NCI-H748 treated with DMSO at 0.1 percent for 48 hours (cell line): Measurements from ENCODE around the gene ARHGAP15.

ENCODE experiments used
- DNase-seq: peaks from one replicate; lab custom pipeline; 2025; lab: John Stamatoyannopoulos, UW

Gene ARHGAP15

DNA sequence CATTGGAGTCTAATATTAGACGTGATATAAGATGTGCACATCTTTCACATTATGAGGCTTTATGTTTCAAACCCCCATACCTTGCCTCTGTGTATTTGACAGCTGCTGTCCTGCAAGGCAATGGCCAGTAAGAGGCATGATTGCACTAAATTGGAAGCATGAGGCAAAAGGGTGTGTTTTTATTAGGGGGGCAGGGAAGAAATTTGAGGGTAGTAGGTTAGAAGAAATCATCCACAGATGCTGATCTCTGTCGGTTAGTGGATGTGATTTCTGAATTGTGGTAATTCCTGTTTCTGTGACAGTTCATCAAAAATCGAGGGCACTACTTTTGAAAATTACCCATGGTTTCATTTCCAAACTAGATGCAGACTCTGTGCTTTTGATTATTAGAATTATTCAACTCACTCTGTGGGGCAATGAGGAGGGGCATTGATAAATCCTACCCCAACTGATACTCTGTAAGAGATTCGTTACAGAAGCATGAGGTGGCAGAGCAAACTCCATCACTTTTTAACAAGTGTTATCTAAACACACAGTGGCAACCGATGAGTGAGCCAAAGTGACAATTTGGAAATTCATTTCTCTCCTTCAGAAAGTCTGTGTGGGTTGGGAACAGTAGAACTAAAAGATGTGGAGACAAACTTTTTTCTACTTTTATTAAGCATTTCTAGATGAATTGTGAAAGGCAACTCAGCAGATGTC is 453.0 kb downstream of the ARHGAP15 start:
- DNase-seq, result no peak

DNA sequence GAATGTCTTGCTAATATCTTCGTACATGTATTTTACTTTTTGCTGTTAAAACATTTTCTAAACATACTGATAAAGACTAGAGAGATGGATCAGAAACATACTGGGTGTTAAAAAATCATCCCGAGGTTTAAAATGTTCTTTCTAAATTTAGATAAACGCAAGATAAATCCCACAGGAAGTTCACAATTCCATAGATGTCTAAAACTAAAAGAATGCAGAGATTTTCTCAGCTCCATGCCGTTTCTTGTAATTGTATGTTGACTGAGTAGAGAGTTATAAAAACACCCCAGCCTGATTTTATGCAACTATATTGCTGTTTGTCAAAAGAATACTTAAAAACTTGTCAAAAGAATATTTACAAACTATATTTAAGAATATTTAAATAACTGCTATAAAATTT is 455.7 kb downstream of the ARHGAP15 start:
- no peak for DNase-seq

DNA sequence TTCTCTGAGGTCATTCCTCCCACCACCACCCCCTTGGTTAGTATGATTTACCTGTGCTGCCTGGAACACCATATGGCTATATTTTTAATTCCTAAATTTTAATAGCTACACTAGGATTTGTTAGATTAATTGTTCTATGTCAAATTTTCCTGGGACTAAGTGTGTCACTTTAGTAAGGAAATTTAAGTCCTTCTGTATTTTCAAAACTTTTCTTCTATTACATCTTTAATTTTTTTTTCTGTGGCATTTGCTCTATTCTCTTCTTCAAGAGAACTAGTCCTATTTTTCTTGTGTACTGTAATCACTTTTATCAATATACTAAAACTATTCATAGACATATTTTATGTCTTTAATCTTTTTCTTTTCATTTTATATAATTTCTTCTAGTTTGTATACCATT is 456.9 kb downstream of the ARHGAP15 start:
- DNase-seq, result no peak

DNA sequence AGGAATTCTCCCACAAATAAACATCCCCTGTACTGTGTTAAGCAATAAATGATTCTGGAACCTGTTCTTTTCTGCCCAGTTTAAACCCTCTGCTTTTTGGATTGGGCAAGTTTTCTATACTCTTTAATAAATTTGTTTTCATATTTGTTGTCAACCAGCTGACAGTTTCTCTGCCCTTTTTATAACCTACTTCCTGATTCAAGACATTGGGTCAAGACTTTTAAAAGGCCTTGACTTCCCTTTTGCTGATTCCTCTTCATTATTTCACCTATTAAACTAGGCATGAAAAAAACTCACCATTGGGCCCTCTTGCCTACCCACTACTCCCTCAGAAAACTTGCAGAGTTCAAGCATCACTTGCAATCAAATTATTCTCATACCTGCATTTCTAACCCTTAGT is 459.5 kb downstream of the ARHGAP15 start:
- no peak for DNase-seq

DNA sequence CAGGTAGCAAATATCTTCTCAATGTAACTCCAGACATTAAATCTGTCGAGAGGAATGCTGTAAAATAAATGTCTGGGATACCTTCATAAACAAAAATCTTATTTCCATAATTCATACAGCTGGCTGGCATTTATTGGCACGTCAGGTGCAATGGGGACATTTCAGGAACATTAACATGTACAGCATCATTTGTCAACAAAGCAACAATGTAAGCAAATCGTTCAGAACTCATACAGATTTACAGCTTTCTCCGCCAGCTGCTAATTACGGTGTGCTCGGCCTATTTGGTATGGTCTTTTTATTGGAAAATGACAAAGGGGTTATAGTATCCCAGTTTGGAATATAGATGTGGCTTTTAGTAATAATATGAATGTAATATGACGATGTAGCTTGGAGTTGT is 464.9 kb downstream of the ARHGAP15 start:
- no peak for DNase-seq

DNA sequence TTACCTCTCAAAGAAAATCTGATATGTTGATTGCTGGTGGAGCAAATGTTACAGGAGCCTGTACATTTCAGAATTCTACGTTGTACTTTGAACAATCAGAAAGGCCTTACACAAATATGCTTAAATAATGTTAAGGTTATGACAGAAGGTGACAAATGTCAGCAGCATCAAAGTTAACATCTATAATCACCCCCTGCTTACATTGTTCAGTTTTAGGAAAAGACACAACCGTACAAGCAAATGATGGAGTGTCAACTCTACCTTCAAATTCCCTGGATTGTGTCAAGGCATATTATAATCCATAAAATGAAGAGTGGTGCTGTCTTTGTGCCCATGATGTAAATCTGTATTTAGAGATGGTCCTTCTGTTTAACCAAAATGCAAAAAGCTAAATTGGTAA is 465.5 kb downstream of the ARHGAP15 start:
- DNase-seq, result no peak

DNA sequence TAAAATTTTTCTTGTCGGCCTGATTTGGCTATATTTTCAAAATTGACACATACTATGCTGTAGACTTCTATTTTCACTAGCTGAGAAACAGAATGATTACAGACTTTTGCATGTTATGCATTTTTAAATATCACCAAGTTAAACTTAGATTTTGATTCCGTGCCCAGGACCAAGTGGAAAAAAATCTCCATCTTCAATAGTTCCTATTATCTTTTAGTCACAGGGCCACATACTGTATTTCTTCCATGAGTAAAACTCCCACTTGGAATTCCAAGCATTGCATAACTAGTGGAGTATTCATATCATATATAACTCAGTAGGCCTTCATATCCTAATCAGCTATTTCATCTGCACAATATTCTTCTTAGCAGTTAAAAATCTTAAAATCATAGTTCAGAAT is 470.9 kb downstream of the ARHGAP15 start:
- DNase-seq, result no peak

DNA sequence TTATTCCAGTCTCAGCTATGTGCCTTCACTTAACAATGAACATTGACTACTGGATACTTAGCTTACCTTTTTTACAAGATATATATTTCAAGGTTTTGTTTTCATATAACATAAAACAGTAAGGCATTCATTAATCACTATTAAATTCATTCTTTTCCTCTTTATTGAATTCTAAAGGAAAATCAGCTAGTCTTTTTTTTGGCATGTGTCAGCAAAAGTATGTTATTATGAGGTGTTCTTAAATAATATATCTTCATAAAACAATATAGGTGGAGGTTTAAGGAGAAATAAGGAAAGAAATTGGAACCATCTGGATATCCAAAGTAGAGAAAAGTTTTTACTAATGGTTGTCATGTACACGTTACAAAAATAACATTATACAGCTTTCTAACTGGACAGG is 472.6 kb downstream of the ARHGAP15 start:
- no peak for DNase-seq

DNA sequence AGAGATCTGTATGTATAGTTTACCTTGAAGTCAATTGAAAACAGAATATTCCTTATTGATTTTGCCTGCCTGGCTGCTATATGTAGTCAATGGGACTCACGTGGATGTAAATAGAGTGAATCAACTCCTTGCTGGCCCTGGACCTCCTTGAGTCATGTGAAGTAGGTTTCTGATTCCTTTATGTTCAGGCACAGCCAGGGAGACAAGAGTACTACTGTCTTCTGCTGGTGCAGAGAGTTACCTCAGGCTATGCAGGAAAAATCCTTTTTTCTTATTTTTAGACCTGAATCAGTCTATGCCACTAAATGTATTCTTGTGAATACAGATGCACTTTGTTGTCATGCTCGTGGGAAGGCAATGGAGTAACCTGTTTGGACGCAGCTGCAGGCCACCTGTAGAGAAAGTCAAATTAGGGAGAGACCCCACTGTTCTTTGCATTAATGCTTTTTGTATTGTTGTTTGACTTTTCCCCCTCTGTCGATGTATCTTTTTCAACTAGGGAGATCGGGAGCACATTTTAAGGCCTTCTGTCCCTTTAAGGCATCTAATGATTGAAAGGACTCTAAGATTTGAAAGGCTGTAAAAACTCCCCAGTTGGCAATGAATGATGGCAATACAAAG is 473.9 kb downstream of the ARHGAP15 start:
- DNase-seq, result peak; percentile 39

DNA sequence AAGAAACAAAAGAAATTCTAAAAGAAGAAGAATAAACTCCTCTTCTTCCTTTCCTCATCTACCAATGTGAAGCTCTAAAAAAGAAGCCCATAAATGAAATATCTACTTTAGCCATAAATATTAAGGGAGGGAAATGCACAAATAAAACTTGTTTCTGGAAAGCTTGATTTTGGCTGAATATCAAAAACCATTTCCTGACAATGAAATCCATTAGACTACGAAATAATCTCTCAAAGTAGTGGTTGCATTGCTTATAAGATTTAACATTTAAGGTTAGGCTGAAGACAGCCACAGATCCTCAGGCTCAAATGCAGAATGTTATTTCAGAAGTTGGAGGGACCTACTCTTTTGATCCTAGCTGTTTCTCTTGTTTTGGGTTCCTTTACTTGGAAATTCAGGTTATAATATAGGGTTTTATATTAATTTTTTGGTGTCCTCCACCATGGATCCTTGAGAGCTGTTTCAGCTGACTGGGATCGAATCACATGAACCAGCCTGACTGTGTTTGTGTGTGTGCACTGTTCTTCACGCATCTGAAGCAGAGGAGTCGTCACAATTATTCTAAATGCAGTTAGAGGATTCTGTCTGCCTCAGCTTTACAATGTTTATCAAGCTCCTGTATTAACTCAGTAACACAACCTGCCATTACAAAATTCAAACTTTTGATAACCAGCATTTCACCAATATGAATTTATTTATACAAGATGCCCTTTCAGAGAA is 474.8 kb downstream of the ARHGAP15 start:
- no peak for DNase-seq

DNA sequence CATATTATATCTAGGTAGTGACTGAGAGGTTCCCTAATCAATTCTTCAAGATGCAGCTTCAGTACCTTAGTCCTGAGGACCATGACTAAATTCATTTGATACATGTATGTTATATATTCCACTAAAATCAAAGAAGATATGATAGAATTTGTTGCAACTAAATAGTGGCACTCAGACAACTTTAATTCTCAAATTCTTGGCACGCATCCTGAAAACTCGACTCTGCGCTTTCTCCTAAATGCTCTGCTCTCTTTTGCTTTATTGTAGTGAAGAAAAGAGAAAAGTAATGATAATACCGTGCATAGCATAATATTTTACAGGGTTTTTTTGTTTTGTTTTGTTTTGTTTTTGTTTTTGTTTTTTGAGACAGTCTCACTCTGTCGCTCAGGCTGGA is 475.3 kb downstream of the ARHGAP15 start:
- DNase-seq, result no peak

DNA sequence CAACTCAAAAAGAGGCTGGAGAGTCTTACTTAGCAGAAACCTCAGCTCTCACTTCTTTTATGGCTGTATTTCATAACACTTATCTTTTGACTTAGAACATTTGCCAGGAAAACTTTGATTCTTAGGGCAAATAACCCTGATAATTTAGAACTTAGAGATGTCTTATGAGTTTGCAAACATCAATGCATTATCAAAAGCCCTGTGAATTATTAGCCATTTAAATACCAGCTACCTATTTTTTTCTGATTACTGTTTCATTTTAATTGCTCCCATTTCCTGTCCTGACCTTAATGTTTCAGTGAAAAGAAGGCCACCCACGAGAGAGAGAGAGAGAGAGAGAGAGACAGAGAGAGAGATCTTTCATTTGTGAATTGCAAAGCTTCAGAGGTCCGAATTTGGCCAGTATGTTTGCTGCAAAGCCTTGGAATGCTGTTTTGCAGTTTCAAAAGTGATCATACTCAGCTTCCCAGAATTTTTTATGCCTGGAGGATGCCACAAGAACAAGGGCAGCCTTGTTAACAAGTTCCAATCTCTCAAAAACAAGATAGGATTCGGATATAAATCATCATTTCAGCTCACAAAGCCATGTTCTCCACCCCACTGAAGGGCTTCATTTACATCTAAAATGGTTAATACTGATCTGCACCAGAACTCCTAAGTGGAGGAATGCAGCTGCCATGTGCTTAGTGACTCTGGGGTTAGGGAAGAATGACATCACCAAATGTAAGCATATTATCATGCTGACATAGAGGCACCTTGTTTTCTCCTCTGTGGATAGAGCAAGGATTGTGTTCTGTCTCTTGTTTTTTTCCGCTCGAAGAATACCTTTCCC is 478.2 kb downstream of the ARHGAP15 start:
- no peak for DNase-seq

DNA sequence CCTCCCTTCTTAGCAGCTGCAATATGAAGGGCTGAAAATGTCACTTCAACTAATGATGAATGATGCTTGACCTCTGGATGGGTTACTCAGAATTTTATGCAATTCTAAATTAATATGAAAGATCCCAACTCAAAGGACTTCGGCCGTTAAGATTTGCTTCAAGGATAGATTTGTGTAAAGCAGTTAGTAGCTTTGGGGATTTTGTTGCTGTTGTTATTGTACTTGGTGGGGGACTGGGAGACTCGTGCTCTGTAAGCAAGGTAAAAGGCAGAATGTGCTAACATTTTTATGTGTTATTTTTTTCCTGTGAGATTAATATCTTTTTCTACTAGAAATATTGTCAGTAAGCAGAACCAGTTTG is 478.8 kb downstream of the ARHGAP15 start:
- no peak for DNase-seq

DNA sequence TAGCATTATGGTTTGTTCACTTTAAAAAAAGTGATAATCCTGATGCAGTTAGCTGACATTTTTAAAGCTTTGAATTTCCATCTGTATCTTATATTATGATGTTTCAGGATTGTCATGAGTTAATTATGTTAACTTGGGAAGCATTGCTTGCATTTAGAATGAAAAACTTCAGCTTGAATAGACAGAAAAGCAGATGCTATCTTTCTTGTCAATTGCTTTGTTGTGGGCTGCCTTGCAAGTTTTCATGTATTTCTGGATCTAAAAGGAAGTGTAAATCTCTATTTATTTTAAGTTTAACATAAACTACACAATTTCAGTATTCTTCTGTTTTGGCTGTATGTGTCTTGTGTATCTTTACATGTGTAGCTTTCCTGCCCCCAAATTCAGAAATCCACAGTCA is 479.5 kb downstream of the ARHGAP15 start:
- DNase-seq, result no peak

DNA sequence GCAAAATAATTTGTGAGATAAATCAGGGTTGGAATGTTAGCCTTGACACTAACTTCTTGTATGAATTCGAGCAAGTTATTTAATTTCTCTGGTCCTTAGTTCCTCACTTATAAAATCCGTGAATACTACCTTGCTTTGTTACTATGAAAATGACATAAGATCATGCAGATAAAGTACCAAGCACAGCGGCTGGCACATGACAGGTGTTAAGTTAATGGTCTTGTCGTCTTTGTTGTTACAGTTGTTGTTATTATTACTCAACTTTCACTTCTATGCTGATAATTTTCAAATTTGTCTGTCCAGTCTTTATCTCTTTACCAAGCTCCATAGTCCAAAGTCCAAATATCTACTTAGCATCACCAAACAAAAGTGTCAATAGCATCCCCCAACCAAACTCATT is 482.1 kb downstream of the ARHGAP15 start:
- no peak for DNase-seq

DNA sequence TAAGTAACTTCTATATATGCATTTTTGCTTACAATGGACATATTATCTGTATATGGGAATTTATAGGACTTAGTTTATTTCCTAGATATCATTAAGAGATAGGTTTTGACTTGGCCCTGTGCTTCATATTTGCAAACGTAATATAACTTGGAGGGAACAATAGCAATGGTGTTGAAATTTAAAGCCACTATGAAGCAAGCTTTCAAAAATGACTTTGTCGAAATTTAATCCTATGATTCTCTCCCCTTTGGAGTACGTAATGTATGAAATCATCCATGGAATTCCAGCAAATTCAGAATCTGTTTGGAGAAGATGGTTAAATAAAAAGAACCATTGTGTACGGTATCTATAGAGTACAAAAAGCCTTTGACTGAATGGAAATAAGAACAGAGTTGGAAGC is 486.3 kb downstream of the ARHGAP15 start:
- DNase-seq, result no peak

DNA sequence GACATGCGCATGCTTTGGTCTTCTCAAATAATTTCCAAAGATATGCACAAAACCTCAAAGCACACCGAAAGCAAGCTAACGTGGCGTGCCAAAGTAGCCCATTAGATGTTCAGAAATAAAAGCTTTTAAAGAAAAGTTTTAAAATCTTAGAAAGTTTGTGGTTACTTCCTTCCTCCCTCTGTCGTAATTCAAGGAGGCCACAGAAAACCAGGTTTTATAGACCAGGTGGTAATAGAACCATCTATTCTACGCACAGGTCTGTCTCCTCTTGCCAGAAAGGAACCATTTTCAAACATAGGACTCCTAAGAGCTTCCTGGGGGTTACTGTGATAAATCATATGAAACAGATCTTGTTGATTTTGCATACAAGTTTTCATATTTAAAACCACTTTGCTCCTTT is 487.2 kb downstream of the ARHGAP15 start:
- DNase-seq, result no peak

DNA sequence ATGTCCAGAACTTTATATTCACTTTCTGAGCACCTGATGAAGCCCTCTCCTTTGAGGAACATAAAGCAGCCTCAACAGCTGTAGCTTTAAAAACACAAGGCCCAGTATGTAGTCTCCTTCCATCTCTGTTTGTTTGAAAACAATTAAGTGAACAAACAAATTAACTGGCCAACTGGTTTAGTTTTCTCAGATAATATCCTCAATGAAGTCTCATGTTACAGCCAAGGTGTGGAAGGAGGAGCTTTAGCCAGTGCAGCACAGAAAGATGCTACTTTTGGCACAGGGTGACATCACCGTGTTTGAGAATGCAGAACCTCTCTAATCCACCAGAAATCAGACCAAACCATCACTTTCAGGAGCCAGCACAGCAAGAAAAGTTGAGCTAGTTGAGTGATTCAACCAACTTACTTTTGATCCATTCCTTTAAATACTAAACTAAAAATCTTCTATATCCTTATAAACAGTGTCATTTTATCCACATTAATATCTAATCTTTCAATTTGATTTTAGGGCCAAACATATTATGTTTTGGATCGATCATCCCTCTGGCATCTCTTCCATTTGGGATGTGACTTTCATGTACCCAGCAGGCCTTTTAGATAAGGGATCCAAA is 488.7 kb downstream of the ARHGAP15 start:
- DNase-seq, result peak; percentile 88

DNA sequence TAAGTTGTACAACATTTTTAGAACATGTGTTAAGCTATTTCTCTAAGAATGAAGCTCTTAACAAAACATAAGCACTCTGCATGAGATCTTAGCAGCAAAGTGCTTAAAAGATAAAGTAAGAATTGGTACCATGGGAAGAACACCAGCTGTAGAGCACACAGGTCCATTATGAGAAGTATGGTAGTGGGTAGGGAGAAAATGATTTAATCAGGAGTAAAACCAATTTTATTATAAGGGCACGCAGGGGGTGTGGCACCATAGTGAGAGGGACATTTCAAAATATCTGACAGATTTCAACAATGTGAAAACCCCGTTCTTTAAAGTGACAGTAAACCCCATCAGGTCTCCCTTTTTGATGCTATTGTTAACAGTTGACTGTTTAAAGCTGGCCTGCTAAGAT is 492.9 kb downstream of the ARHGAP15 start:
- DNase-seq, result no peak

DNA sequence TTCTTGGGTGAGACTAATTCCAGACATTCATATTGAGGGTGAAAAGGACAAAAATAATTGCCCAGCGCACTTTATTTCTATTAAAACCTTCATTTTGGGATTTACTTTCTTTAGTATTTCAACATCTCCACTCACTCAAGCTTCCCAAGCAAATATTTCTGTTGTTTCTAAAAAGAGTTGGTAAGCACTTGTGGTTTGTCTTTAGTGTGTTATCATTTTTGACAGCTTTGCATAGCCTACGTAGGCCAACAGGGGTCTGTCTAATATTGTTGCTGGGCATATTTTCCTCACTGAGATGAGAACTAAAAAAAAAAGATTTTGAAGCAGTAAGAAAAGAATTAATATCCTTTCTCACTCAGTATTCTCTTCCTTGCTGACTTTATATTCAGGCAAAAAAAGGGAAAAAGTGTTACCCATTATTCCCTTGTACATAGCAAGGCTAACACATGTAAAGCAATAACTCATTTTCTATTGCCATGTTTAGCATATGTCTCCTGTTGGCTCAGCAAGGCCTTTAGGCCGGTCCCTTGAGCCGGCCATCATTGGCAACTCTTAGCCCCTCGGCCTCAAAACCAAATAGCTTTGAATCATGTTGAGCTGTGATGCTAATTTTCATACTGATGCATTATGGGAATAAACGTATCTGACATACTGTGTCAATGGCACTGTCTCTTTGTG is 494.2 kb downstream of the ARHGAP15 start:
- no peak for DNase-seq

DNA sequence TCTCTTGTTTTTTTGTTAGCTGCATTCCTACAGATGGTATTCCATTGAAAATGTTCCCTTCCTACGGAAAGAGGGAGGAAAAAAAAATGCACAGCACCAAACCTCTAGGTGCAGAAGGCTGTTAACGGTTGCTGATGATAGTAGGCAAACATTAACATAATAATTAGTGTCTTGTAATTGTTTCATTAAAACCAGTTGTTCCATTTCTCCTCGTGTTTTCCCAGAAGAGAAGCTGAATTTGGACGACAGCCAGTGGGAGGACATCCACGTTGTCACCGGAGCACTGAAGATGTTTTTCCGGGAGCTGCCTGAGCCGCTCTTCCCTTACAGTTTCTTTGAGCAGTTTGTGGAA is 494.7 kb downstream of the ARHGAP15 start:
- DNase-seq, result peak; percentile 47

DNA sequence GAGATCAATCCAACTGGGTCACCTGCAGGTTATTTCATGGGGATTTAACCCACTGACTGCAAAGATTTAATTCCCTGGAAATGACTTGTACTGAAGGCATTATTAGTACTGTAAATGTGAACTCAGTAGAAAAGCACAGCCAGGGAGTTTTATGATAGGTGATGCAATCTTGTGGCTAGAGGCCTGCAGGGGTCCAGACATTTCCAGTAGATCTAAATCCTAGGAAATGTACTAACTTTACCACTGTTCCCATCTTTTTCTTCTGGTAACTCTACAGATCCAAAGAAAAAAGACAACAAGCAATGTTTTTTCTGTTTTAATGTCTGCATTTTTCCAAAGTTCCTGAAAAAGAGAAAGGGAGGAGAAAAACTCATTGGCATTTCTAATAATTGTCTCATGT is 500.1 kb downstream of the ARHGAP15 start:
- no peak for DNase-seq
